Measurements from ENCODE around the gene TNMD. TPM values are rescaled to one million over a fixed set of nuclear protein-coding genes. Genes with fewer than 3 reads are reported as not detected.

TNMD gene
- total RNA-seq, 3 donors from 2014 or later = 0.60 to 1.5 (median 0.77) TPM

GRCh38 chrX:100635989-100636320, 51.2 kb downstream of the TNMD start:
- ATAC-seq (peak; percentile 75), DNase-seq (peak in 1 of 3 donors; percentile 23)
- no peak for TF ChIP-seq CTCF (IDR thresholded peaks at IDR 0.05)
- intact Hi-C loops (cut with DNase I, micrococcal nuclease) = no loop called here
- H3K4me3 ChIP-seq = peak overlapping the region; percentile 38
- H3K9me3 ChIP-seq = no peaks in the 10 kb centered on the region
- no peaks in the 10 kb centered on the region for H3K36me3 ChIP-seq (ENCODE audit: low read depth)
- no peaks in the 10 kb centered on the region for H3K4me1 ChIP-seq (ENCODE audit: low read depth)

DNA sequence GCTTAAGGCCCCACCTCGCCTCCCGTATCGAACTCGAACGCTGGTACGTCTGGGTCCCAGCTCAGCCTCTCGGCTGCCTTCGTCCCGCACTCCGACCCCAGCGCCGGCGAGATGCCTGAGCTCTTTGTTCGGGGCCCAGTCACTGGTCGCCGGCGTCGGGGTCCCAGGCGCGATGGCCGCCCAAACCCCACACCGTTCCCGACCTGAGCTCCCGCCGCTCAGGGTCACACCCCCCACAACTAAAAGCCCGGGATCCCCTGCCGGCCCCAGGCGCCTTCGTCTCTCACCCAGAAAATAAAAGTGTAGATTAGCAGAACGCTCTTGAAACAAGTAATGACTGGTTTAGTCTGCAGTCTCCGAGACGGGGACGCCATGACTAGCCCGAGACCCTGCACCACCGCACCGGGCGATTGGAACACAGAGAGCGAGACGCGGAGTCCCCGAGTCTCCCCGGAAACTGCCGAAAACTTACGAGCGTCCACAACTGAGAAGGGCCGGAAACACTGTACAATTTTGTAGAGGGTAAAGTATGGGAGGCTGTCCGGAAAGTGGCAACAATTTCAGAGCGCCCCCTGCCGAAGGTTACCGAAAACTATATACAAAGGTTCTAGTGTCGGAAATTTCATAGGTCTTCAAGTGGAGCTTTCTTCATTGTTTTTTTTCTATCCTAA, 51.7 kb downstream of the TNMD start, which contains the start of gene TSPAN6:
TSPAN6 (minus strand) TSS at position 486 of the 671 bp plus-strand sequence; CDS start at position 374, 112 bp downstream.
- ATAC-seq (peak; percentile 97), DNase-seq (peak; percentile 74 to 86 (median 84))
- intact Hi-C loops (cut with DNase I, micrococcal nuclease) = no loop called here
- Histone ChIP-seq H3K36me3 (ENCODE audit: low read depth) (no peaks in the 10 kb centered on the region), H3K9me3 (no peaks in the 10 kb centered on the region), H3K4me1 (ENCODE audit: low read depth) (no peaks in the 10 kb centered on the region), H3K4me3 (peak within 1 kb of the TSS; percentile 38)
- TF ChIP-seq CTCF (IDR thresholded peaks at IDR 0.05) = no peak

- no peak for DNase-seq
- TF ChIP-seq CTCF (IDR thresholded peaks at IDR 0.05) = no peak
- H3K9me3 ChIP-seq = no peaks in the 10 kb centered on the region
- no peak for ATAC-seq
- no peak overlapping the region for H3K4me3 ChIP-seq
- no peaks in the 10 kb centered on the region for H3K36me3 ChIP-seq (ENCODE audit: low read depth)
- peaks cover 3% of the 10 kb centered on the region for H3K4me1 ChIP-seq (ENCODE audit: low read depth)
- intact Hi-C loops (cut with DNase I, micrococcal nuclease) = no loop called here
These were observed 57.6 kb downstream of the TNMD start for GRCh38 chrX:100642290-100642689.

- ATAC-seq = no peak
- intact Hi-C loops (cut with DNase I, micrococcal nuclease) = no loop called here
- H3K4me1 ChIP-seq (ENCODE audit: low read depth) = peaks cover 7% of the 10 kb centered on the region
- H3K4me3 ChIP-seq = no peak overlapping the region
- TF ChIP-seq CTCF (IDR thresholded peaks at IDR 0.05) = no peak
- no peak for DNase-seq
- no peaks in the 10 kb centered on the region for H3K9me3 ChIP-seq
- H3K36me3 ChIP-seq (ENCODE audit: low read depth) = no peaks in the 10 kb centered on the region
These were observed 58.5 kb downstream of the TNMD start for GRCh38 chrX:100643212-100643611.

DNA sequence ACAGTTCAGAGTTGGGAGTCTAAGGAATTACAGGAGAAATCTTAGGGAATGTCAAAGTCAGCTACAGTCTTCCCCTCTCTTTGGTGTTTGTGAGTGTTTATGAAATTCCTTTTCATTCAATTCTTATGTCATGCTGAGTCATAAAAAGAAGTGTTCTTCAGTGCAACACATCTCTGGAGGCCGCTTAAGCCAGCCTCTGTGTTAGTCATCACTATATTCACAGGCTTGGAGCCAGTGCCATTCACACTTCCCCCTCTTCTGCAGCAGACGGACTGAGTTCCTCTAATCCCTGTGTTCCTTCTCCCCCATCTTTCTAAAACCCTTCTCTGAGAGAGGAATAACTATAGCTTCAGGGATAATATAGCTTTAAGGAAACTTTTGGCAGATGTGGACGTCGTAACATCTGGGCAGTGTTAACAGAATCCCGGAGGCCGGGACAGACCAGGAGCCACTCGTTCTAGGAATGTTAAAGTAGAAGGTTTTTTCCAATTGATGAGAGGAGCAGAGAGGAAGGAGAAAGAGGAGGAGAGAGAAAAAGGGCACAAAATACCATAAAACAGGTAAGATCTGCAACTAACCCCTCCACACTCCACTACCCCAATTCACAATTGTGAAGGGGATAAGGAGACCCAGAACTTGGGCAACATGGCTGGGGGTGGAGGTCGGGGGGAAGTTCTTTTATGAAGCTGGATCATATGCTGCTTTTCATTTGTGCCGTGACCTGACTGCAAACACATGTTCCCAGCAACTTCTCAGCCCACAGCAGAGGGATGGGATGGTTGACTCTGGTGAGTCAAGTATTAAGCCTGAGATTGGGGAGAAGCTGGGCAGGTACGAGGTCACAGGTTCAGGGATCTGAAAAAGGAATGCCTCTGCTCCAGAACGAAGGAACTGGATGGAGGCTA, 59.5 kb downstream of the TNMD start, which contains the start of gene SRPX2:
SRPX2 (plus strand) TSS at position 244 of the 905 bp plus-strand sequence. CDS start 2,124 bp downstream, outside the sequence.
- intact Hi-C loops (cut with DNase I, micrococcal nuclease) = no loop called here
- ATAC-seq (peak; percentile 87), DNase-seq (peak in 1 of 3 donors; percentile 32)
- no peaks in the 10 kb centered on the region for H3K9me3 ChIP-seq
- H3K36me3 ChIP-seq (ENCODE audit: low read depth) = no peaks in the 10 kb centered on the region
- H3K4me3 ChIP-seq = no peak within 1 kb of the TSS
- TF ChIP-seq CTCF (IDR thresholded peaks at IDR 0.05) = no peak
- peaks cover 7% of the 10 kb centered on the region for H3K4me1 ChIP-seq (ENCODE audit: low read depth)

Data from mucosa of descending colon (tissue), 3 donors.